22Rv1 (cell line): Measurements from ENCODE around the gene EXOC3L1.

ENCODE experiments used
- CTCF ChIP-seq: fragments of 450-650 bp; IDR thresholded peaks from 2 replicates; pipeline ENCODE4 v1.5.1; 2017; ENCODE audit warnings: mild to moderate bottlenecking
- ZFX ChIP-seq: fragments of 450-650 bp; IDR thresholded peaks from 2 replicates; pipeline ENCODE4 v1.6.1; 2017; ENCODE audit warnings: antibody characterized with exemption, borderline replicate concordance

- TF ChIP-seq CTCF (no peak), ZFX (no peak)
Observed at GRCh38 chr16:67187175-67187890, 2.6 kb downstream of the EXOC3L1 start.
